ENCODE measurements around the gene UBE3C.

The UBE3C gene

GRCh38 chr7:157280216-157280841 is 141.6 kb downstream of the UBE3C start:
- peak overlapping the region; percentile 66; the same call in 1 of the 2 replicates for H3K27ac ChIP-seq
- ChIA-PET POLR2A (ENCODE audit: low non-redundant PET) (no interaction called here), CTCF (interaction anchor here (1.0 kb wide), 1 partner anchor 107 kb away, joined by 3 read pairs; no protein-coding TSS in a partner anchor)
- DNase-seq (ENCODE audit: low spot score) = no peak
- TF ChIP-seq CTCF (conservative IDR thresholded peaks at IDR 0.05; ENCODE audit: low read depth) = no peak

DNA sequence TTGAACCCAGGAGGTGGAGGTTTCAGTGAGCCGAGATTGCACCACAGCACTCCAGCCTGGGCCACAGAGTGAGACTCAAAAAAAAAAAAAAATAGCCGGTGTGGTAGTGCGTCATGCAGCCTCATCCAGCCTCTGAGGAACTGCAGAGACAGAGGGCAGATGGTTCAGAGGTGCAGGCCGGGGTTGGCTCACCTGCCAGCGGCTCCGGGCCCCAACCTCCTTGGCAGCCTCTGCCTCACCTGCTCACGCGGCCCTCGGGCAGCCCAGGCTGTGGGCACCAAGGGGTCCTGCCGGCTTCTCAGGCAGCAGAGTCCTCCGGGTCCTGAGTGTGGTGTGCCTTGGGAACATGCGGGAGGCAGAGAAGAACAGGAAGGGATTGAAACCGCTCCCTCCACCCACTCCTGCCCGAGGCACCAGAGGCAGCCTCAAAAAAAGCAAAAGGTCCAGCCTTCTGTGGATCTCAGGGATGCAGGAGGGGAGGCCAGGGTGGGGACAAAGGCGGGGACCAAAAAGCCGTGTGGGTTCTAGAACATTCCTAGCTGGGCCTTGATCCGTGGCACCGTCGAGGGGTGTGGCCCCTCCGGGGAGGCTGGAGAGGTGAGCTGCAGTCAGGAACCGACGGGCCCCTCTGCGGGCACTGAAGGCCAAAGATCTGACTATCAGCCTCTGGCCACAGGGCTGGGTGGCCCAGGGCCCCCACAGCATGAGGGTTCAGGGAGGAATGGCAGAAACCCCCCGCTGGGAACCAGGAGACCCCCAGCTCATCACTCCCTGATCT is 142.7 kb downstream of the UBE3C start:
- CTCF ChIA-PET = interaction anchor here (1.0 kb wide), 1 partner anchor 105 kb away, joined by 3 read pairs; no protein-coding TSS in a partner anchor
- no peak for DNase-seq (ENCODE audit: low spot score)
- no peak for TF ChIP-seq CTCF (conservative IDR thresholded peaks at IDR 0.05; ENCODE audit: low read depth)
- H3K27ac ChIP-seq = peak overlapping the region; percentile 66
- POLR2A ChIA-PET (ENCODE audit: low non-redundant PET) = no interaction called here

GRCh38 chr7:157282141-157282801 is 143.5 kb downstream of the UBE3C start:
- CTCF ChIA-PET = no interaction called here
- H3K27ac ChIP-seq = peak overlapping the region; percentile 66
- POLR2A ChIA-PET (ENCODE audit: low non-redundant PET) = no interaction called here
- no peak for TF ChIP-seq CTCF (conservative IDR thresholded peaks at IDR 0.05; ENCODE audit: low read depth)
- DNase-seq (ENCODE audit: low spot score) = no peak

DNA sequence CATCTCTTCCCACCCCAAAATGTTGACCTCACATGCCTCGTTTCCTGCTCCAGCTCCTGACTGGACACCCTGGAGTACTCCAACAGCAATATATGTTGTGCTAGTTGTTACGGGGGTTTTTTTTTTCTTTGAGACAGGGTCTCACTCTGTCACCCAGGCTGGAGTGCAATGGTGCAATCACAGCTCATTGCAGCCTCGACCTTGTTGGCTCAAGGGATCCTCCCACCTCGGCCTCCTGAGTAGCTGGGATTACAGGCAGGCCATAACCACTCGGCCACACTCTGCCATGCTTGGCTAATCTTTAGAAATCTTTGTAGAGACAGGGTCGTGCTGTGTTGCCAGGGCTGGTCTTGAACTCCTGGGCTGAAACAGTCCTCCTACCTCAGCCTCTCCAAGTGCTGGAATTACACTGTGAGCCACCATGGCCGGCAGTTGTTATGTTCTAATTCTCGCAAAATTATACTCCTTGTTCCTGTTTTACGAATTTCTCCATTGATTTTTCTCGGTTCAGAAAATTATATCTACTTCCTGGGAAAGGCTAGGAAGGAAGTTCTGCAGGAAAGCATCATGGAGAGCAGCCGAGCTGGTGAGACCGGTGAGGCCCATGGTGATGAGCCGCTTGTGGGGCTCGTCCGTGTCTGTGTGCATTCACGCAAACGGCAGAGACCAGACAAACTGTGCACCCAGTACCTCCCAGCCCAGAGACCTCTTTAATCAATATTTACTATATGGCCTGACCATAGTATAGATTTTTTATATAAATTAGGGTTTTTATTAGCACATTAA is 145.7 kb downstream of the UBE3C start:
- CTCF ChIA-PET = interaction anchor here (0.5 to 1.0 kb wide), 2 partner anchors 11 to 116 kb away, joined by 3 read pairs; no protein-coding TSS in a partner anchor

GRCh38 chr7:157291404-157292080 is 152.8 kb downstream of the UBE3C start:
- H3K27ac ChIP-seq = peak overlapping the region; percentile 79
- POLR2A ChIA-PET (ENCODE audit: low non-redundant PET) = interaction anchor here (0.7 kb wide), 1 partner anchor 32 kb away, joined by 10 read pairs; no protein-coding TSS in a partner anchor
- no peak for DNase-seq (ENCODE audit: low spot score)
- TF ChIP-seq CTCF (conservative IDR thresholded peaks at IDR 0.05; ENCODE audit: low read depth) = no peak
- CTCF ChIA-PET = no interaction called here

More for the DNA sequence above, 145.7 kb downstream of the UBE3C start:
- no peak for TF ChIP-seq CTCF (conservative IDR thresholded peaks at IDR 0.05; ENCODE audit: low read depth)
- POLR2A ChIA-PET (ENCODE audit: low non-redundant PET) = no interaction called here
- DNase-seq (ENCODE audit: low spot score) = no peak
- H3K27ac ChIP-seq = no peak overlapping the region

All from RWPE1 (cell line).